Cardiac fibroblast (primary cell): Measurements from ENCODE around the gene KRTAP22-2.

ENCODE experiments used
- DNase-seq, 2 donors: peaks; one replicate each; pipeline versions ENCODE4 v3.0.0 to v3.0.0-alpha.2; 2010; ENCODE audit warnings: low read depth in 2 of 2
- H3K4me3 ChIP-seq, 2 donors: replicated peaks in 1 of 2; 1 replicate in 1 of 2; 2 replicates in 1 of 2; pipeline ENCODE4 v1.5.1; 2011; ENCODE audit warnings: low read depth in 2 of 2, low read length in 2 of 2, mild to moderate bottlenecking in 2 of 2, moderate library complexity in 1 of 2
- TF ChIP-seq, protein P1 (sequence below): IDR thresholded peaks from one replicate; pipeline ENCODE4 v1.5.1; 2011; ENCODE audit warnings: low read depth, mild to moderate bottlenecking, low read length, inconsistent platforms

KRTAP22-2 gene

DNA sequence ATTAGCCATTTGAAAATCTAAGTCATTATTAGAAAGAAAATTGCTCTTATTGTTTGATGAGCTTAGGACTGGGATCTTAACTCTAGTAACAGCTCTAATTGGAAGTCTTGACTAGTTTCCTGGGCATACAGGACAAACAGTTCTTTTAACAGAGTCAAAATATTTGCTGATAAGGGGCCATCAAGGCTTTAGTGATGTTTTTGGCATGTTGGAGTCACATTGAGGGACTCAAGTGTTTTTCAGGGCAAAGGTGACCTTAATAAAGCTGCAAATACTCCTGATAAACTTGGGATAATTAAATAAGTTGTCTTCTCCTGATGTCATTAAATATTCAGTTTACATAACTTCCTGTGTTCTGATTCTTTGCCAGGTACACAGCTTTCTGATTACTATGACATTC lies 22.6 kb downstream of the KRTAP22-2 start:
- DNase-seq: no peak
- TF ChIP-seq, protein P1, sequence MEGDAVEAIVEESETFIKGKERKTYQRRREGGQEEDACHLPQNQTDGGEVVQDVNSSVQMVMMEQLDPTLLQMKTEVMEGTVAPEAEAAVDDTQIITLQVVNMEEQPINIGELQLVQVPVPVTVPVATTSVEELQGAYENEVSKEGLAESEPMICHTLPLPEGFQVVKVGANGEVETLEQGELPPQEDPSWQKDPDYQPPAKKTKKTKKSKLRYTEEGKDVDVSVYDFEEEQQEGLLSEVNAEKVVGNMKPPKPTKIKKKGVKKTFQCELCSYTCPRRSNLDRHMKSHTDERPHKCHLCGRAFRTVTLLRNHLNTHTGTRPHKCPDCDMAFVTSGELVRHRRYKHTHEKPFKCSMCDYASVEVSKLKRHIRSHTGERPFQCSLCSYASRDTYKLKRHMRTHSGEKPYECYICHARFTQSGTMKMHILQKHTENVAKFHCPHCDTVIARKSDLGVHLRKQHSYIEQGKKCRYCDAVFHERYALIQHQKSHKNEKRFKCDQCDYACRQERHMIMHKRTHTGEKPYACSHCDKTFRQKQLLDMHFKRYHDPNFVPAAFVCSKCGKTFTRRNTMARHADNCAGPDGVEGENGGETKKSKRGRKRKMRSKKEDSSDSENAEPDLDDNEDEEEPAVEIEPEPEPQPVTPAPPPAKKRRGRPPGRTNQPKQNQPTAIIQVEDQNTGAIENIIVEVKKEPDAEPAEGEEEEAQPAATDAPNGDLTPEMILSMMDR: no peak

DNA sequence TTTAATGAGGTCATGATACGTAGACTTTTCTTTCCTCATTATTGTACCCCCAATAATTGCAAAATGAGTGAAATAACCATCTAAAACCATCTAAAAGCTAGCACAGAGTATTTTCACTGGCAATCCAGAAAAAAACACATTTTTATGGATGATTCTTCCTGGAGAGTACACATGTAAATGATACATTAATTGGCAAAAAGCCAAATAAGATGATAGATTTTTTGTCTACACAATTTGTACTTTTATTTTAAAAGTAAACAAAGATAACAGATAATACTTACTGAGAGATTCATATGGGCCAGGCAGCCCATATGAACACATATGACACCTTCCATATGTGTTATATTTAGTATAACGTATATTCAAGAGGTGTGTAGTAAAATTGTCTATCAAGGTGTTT lies 26.6 kb downstream of the KRTAP22-2 start:
- no peak overlapping the region for H3K4me3 ChIP-seq
- TF ChIP-seq, protein P1: no peak
- DNase-seq: no peak

More for the DNA sequence above, 22.6 kb downstream of the KRTAP22-2 start:
- H3K4me3 ChIP-seq: no peak overlapping the region

DNA sequence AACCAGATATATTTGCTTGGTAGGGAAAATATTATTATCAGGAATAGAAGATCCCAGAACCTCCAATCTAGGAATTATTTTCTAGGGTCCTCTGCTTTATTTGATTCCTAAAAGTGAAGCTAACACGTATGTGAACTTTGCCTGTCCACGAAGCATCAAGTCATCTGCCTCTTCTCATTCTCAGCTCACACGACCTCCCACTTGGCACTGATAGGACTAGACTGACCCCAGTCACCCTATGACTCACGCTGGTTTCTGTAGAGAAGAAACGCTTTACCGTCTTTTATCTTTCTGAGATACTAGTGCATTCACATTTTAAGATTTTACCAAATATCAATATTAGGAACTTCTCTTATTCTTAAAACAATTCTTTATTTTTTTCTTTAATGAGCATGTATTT lies 27.1 kb downstream of the KRTAP22-2 start:
- H3K4me3 ChIP-seq: no peak overlapping the region
- TF ChIP-seq, protein P1: no peak
- no peak for DNase-seq

DNA sequence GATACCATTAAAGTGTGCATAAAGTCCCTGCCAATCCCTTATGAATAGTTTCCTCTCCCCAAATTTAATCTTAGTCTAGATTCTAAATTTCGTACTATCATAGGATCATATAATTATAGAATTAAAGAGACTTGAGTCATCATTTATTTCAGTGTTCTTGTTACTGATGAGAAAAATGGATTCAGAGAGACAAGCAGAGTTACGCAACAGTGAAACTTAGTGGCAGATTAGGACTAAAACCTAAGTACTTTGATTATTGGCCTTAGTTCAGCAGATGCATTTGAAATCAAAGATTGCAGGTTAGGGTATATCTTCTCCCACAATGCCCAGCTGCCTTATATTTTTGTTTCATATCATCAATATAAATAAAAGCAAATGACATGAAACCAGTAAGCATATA lies 28.2 kb downstream of the KRTAP22-2 start:
- H3K4me3 ChIP-seq: no peak overlapping the region
- TF ChIP-seq, protein P1: no peak
- no peak for DNase-seq

DNA sequence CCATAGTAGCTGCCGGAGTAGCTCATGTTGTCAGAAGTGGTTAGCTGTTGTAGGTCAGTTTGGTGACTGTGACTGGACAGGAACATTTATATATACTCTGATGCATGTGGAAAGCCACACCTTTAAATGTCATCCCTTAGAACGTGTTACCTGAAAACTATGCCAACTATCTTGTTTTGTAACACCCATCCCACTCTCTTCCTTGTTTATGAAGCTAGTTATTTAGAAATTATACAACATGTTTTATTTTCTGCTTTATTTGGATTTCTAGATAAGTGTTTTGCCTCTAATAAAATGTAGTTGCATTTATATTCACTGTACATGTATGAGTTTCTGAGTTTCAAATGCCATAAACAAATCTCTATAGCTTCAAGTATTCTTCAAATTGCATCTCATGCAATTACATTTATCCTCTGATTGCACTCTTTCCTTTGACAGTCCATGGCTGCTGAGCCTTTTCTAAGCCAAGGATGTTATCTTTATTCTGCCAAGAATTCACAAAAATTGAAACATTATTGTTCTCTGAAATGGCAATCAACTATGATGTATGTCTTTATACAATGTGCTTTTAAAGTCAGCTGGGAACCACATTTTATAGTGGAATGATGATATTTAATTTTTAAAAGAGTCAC lies 28.8 kb downstream of the KRTAP22-2 start, which contains the start of gene KRTAP19-7:
Gene KRTAP19-7 (minus strand): TSS at position 51 of the 632 bp plus-strand sequence. CDS start 25 bp downstream, at position 26.
- DNase-seq: no peak

DNA sequence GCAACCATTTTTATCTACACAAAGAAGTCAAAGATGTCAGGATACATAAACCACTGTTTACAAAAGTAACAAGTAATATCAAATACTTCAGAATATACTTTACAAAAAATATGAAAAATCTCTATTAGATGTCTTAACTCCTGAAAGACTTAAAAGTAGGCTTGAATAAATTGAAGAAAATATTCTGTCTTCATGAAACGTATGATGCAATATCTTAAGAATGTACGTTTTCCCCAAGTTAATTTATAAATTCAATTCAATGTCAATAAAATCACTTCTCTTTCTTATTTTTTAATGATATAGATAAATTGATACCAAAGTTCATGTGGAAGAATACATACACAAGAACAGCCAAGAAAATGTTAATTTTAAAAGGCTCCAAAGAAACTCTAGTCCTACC lies 35.1 kb downstream of the KRTAP22-2 start:
- TF ChIP-seq, protein P1: no peak
- no peak for DNase-seq
- H3K4me3 ChIP-seq: no peak overlapping the region

More for the DNA sequence above, 28.8 kb downstream of the KRTAP22-2 start, which contains the start of gene KRTAP19-7:
- TF ChIP-seq, protein P1: no peak
- H3K4me3 ChIP-seq: no peak within 1 kb of the TSS

DNA sequence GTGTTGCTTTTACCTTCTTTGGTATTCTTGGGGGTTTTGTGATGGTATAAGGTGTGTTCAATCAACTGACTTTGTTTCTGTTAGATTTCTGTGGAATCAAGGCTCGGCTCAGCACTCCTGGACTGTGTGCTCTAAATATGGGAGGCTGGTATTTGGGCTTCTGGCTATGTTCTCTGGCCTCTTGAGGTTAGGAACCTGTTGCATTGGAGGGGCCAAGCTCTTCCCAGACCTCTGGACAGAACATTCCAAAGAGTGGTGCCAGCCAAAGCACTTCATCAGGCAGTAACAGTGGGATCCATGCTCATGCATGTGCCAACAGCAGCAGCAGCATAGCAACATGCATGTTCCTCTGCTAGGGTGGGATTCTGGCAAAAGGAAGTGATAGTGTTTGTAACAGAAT lies 37.4 kb downstream of the KRTAP22-2 start:
- DNase-seq: no peak
- TF ChIP-seq, protein P1: no peak
- H3K4me3 ChIP-seq: no peak overlapping the region
